Omental fat pad (tissue), 4 donors: ENCODE results near the gene TOGARAM1. TPM values are rescaled to one million over a fixed set of nuclear protein-coding genes. Genes with fewer than 3 reads are reported as not detected.

Experiments
- ATAC-seq: fragments of 150-250 bp; one replicate; pipeline ENCODE4 v1.9.1; 2016; ENCODE audit warnings: mild to moderate bottlenecking, moderate library complexity; ENCODE audit not compliant: low FRiP score
- DNase-seq: peaks from one replicate; pipeline ENCODE4 v3.0.0-alpha.2; 2019; ENCODE audit warnings: low spot score
- total RNA-seq, 4 donors: library from RNA; depleted of rRNA; stranded (reverse); fragments of >200 nt; gene quantifications; one replicate each; pipeline ENCODE4 v1.1.0, GENCODE V29; 2016
- TF ChIP-seq, protein P1 (sequence below), 3 donors: fragments of 450-650 bp; IDR thresholded peaks; one replicate each; pipeline ENCODE4 v1.5.1; 2016 to 2017; ENCODE audit warnings: antibody characterized with exemption in 3 of 3, mild to moderate bottlenecking in 3 of 3, moderate library complexity in 2 of 3

TOGARAM1 gene
- total RNA-seq, 4 donors from 2014 or later: 12.2 to 25.3 (median 19.3) TPM

DNA sequence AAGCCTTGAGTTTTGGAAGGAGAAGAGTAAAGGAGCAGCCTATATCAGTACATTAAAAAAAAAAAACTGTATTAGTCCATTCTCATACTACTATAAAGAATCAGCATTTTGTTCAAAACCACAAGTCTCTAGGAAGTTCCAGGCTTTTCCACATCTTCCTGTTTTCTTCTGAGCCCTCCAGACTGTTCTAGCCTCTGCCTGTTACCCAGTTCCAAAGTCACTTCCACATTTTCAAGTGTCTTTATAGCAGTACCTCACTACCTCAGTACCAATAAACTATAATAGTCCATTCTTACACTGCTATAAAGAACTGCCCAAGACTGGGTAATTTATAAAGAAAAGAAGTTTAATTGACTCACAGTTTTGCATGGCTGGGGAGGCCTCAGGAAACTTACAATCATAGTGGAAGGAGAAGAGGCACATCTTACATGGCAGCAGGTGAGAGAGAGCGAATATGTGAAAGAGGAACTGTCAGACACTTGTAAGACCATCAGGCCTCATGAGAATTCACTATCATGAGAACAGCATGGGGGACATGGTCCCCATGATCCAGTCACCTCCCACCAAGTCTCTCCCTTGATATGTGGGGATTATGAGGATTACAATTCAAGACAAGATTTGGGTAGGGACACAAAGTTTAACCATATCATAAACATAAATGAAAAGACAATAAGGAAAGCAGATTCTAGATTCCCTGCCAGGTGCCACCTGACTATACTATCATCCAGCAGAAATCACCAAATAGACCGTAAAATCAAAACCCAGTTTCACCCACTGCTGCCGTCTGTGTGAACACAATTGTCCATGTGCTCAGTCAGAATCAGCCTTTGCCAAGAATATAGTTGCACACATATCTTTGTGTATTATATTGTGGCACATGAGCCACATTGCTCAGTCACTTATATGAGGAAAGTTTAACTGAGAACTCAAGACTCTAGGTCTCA, 27.8 kb downstream of the TOGARAM1 start:
- DNase-seq: no peak
- ATAC-seq: no peak
- TF ChIP-seq, protein P1, sequence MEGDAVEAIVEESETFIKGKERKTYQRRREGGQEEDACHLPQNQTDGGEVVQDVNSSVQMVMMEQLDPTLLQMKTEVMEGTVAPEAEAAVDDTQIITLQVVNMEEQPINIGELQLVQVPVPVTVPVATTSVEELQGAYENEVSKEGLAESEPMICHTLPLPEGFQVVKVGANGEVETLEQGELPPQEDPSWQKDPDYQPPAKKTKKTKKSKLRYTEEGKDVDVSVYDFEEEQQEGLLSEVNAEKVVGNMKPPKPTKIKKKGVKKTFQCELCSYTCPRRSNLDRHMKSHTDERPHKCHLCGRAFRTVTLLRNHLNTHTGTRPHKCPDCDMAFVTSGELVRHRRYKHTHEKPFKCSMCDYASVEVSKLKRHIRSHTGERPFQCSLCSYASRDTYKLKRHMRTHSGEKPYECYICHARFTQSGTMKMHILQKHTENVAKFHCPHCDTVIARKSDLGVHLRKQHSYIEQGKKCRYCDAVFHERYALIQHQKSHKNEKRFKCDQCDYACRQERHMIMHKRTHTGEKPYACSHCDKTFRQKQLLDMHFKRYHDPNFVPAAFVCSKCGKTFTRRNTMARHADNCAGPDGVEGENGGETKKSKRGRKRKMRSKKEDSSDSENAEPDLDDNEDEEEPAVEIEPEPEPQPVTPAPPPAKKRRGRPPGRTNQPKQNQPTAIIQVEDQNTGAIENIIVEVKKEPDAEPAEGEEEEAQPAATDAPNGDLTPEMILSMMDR (IDR thresholded peaks at IDR 0.05): no peak

DNA sequence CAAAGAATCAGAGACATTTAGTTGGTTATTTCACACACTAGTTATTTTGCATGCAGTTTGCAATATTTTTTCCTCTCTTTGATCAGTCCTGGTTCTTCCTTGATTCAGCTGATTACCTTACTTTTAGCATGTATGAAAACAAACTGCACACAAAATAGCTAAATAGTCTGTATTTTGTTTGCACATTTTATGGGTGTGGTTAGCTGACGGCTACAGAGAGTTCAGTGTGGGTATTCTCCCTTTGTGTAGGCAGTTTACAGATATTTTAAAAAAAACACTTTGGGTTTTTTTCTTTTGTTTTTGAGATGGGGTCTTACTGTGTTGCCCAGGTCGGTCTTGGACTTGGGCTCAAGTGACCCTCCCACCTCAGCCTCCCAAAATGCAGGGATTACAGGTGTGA, 28.5 kb downstream of the TOGARAM1 start:
- TF ChIP-seq, protein P1 (IDR thresholded peaks at IDR 0.05): no peak
- ATAC-seq: no peak
- DNase-seq: no peak

- ATAC-seq: no peak
- no peak for DNase-seq
- TF ChIP-seq, protein P1 (IDR thresholded peaks at IDR 0.05): no peak
These were observed 33.2 kb downstream of the TOGARAM1 start for GRCh38 chr14:44995196-44995595.

DNA sequence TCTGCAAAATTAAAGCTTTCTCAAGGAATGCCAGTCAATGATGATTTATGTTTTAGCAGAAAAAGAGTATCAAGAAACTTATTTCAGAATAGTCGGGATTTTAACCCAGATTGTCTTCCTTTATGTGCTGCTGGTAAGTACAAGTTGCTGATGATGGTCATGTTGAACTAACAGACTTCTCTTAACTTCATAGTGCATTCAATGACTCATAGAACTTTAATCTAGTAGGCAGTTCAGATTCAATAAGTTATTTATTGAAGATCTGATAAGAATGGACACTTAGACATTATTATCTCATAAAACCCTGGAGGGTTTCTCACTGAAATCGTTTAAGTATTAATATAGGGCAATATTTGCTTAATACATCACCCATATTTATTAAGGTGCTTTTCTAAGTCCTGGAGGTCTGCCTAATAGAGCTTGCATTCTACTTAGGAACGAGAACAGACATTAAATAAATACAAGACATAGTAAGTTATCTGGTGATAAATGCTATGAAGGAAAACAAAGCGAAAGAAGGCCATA, 33.8 kb downstream of the TOGARAM1 start:
- no peak for ATAC-seq
- no peak for DNase-seq
- TF ChIP-seq, protein P1 (IDR thresholded peaks at IDR 0.05): no peak

DNA sequence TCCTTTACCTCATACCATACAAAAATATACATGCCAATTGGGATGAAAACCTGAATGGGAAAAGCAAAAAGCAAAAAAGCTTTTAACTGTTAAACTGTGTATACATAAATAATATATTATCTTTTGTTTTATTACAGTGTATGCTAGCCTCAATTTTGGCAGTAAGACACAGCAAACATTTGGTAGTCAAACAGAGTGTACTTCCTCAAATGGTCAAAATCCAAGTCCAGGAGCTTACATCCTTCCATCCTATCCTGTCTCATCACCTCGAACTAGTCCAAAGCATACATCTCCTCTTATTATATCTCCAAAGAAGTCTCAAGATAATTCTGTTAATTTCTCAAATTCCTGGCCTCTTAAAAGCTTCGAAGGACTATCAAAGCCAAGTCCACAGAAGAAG, 41.9 kb downstream of the TOGARAM1 start:
- no peak for DNase-seq
- TF ChIP-seq, protein P1 (IDR thresholded peaks at IDR 0.05): no peak
- no peak for ATAC-seq

- TF ChIP-seq, protein P1 (IDR thresholded peaks at IDR 0.05): no peak
- ATAC-seq (no peak), DNase-seq (no peak)
These were observed 53.1 kb downstream of the TOGARAM1 start for GRCh38 chr14:45015133-45015532.
